GM23338 (cell line): ENCODE measurements around the gene COQ8B.

ENCODE experiments used
- CREB1 ChIP-seq: fragments of 250-450 bp; sonication (Bioruptor Pico); IDR thresholded peaks from 2 replicates; pipeline ENCODE4 v1.5.0; 2020; ENCODE audit warnings: low read depth, mild to moderate bottlenecking, moderate library complexity
- CTCF ChIP-seq, 2 experiments: fragments of 200-600 bp in 1 of 2; sonication (generic) in 1 of 2; conservative IDR thresholded peaks; 2 replicates each; pipeline versions ENCODE4 v1.5.1 to v1.6.1; 2016 to 2017; ENCODE audit warnings: antibody characterized with exemption in 2 of 2, low read depth in 2 of 2, mild to moderate bottlenecking in 2 of 2, moderate library complexity in 1 of 2
- EZH2 ChIP-seq: fragments of 200-600 bp; sonication (generic); IDR thresholded peaks from one replicate; pipeline ENCODE4 v1.8.0; 2017; ENCODE audit warnings: antibody characterized with exemption, mild to moderate bottlenecking, low read depth; ENCODE audit not compliant: unreplicated experiment
- EZH2phosphoT487 ChIP-seq: fragments of 200-600 bp; sonication (generic); IDR thresholded peaks from one replicate; pipeline ENCODE4 v1.8.1; 2018; ENCODE audit warnings: antibody characterized with exemption; ENCODE audit not compliant: unreplicated experiment
- POLR2AphosphoS5 ChIP-seq: IDR thresholded peaks from 2 replicates; pipeline ENCODE4 v1.6.1; 2016; ENCODE audit warnings: antibody characterized with exemption, low read depth
- STAT1 ChIP-seq: IDR thresholded peaks from one replicate; pipeline ENCODE4 v1.6.1; 2016; ENCODE audit warnings: antibody characterized with exemption; ENCODE audit not compliant: unreplicated experiment

GRCh38 chr19:40685563-40685962 lies 31.1 kb downstream of the COQ8B start:
- TF ChIP-seq CTCF (conservative IDR thresholded peaks at IDR 0.05; ENCODE audit: low read depth in 2 of 2) (no peak), EZH2phosphoT487 (no peak), EZH2 (no peak), POLR2AphosphoS5 (no peak), STAT1 (no peak), CREB1 (CRISPR knock-in tag) (no peak)
